Neural cell (in vitro differentiated cells): ENCODE results near the gene COPS7B. TPM values are rescaled to one million over a fixed set of nuclear protein-coding genes. Genes with fewer than 3 reads are reported as not detected.

Source experiments
- H2AFZ ChIP-seq: fragments of 200-600, 300-800 bp; sonication (generic), shearing (Covaris generic); 2 replicates; pipeline ENCODE4 v1.6.0; 2014; ENCODE audit warnings: low read depth, mild to moderate bottlenecking, antibody characterized with exemption, low read length, moderate library complexity
- H3F3A ChIP-seq: fragments of 200-600 bp; shearing (Covaris generic); 2 replicates; pipeline ENCODE4 v1.6.1; 2016; ENCODE audit warnings: mild to moderate bottlenecking, moderate library complexity, mixed read lengths, antibody characterized with exemption, low read length; ENCODE audit not compliant: insufficient read depth, poor library complexity, severe bottlenecking
- H3K27ac ChIP-seq: fragments of 200-600, 300-800 bp; sonication (generic), shearing (Covaris generic); 2 replicates; pipeline ENCODE4 v1.5.1; 2014; ENCODE audit warnings: mild to moderate bottlenecking, low read length, moderate library complexity
- H3K27me3 ChIP-seq: fragments of 300-800, 200-600 bp; sonication (generic), shearing (Covaris generic); 2 replicates; pipeline ENCODE4 v1.6.0; 2014; ENCODE audit warnings: mild to moderate bottlenecking, low read depth, low read length, moderate library complexity; ENCODE audit not compliant: insufficient read depth
- H3K36me3 ChIP-seq: fragments of 300-800, 200-600 bp; sonication (generic), shearing (Covaris generic); 2 replicates; pipeline ENCODE4 v1.5.1; 2014; ENCODE audit warnings: mild to moderate bottlenecking, antibody characterized with exemption, low read length, moderate library complexity; ENCODE audit not compliant: insufficient read depth
- H3K4me2 ChIP-seq: fragments of 300-800, 200-600 bp; sonication (generic), shearing (Covaris generic); 2 replicates; pipeline ENCODE4 v1.6.0; 2014; ENCODE audit warnings: mild to moderate bottlenecking, low read length
- H3K4me3 ChIP-seq: fragments of 300-800, 200-600 bp; sonication (generic), shearing (Covaris generic); 2 replicates; pipeline ENCODE4 v1.5.1; 2014; ENCODE audit warnings: mild to moderate bottlenecking, low read length, moderate library complexity
- H3K79me2 ChIP-seq: fragments of 200-600 bp; shearing (Covaris generic); replicated peaks from 2 replicates; pipeline ENCODE4 v1.6.0; 2014; ENCODE audit warnings: mild to moderate bottlenecking, low read length, moderate library complexity; ENCODE audit not compliant: insufficient read depth
- H3K9ac ChIP-seq: fragments of 300-800, 200-600 bp; sonication (generic), shearing (Covaris generic); 2 replicates; pipeline ENCODE4 v1.6.1; 2016; ENCODE audit warnings: mild to moderate bottlenecking, low read length, mixed read lengths
- H3K9me2 ChIP-seq: fragments of 200-600 bp; shearing (Covaris generic); 2 replicates; pipeline ENCODE4 v1.6.1; 2016; ENCODE audit warnings: mild to moderate bottlenecking, low read length, mixed read lengths; ENCODE audit not compliant: insufficient read depth
- H3K9me3 ChIP-seq: fragments of 200-600, 300-800 bp; sonication (generic), shearing (Covaris generic); 2 replicates; pipeline ENCODE4 v1.6.1; 2016; ENCODE audit warnings: mild to moderate bottlenecking, mixed run types, low read length, moderate library complexity, mixed read lengths
- H4K20me1 ChIP-seq: fragments of 200-600 bp; shearing (Covaris generic); 2 replicates; pipeline ENCODE4 v1.6.1; 2016; ENCODE audit warnings: mild to moderate bottlenecking, mixed run types; ENCODE audit not compliant: insufficient read depth
- CTCF ChIP-seq: fragments of 450-650 bp; IDR thresholded peaks from 2 replicates; pipeline ENCODE4 v1.5.1; 2014; ENCODE audit warnings: antibody characterized with exemption, mild to moderate bottlenecking, moderate library complexity; ENCODE audit not compliant: poor library complexity, severe bottlenecking
- EP300 ChIP-seq: fragments of 450-650 bp; conservative IDR thresholded peaks from 2 replicates; pipeline ENCODE4 v1.6.1; 2014; ENCODE audit warnings: antibody characterized with exemption, mild to moderate bottlenecking, moderate library complexity; ENCODE audit not compliant: poor library complexity, severe bottlenecking
- EZH2 ChIP-seq: fragments of 200-600, 300-800 bp; shearing (Covaris generic), sonication (generic); IDR thresholded peaks from 2 replicates; pipeline ENCODE4 v1.6.1; 2014; ENCODE audit warnings: antibody characterized with exemption, low read length, borderline replicate concordance, mild to moderate bottlenecking; ENCODE audit not compliant: insufficient read depth, poor library complexity, severe bottlenecking
- MXI1 ChIP-seq: fragments of 450-650 bp; conservative IDR thresholded peaks from 2 replicates; pipeline ENCODE4 v1.6.1; 2014; ENCODE audit warnings: antibody characterized with exemption, mild to moderate bottlenecking; ENCODE audit not compliant: poor library complexity, severe bottlenecking
- POLR2AphosphoS5 ChIP-seq: IDR thresholded peaks from 2 replicates; pipeline ENCODE4 v1.6.1; 2012
- RAD21 ChIP-seq: fragments of 450-650 bp; conservative IDR thresholded peaks from 2 replicates; pipeline ENCODE4 v1.6.1; 2014; ENCODE audit warnings: antibody characterized with exemption, mild to moderate bottlenecking, moderate library complexity
- REST ChIP-seq: IDR thresholded peaks from 2 replicates; pipeline ENCODE4 v1.6.1; 2012; ENCODE audit warnings: borderline replicate concordance
- SMC3 ChIP-seq: fragments of 450-650 bp; conservative IDR thresholded peaks from 2 replicates; pipeline ENCODE4 v1.6.1; 2014; ENCODE audit warnings: antibody characterized with exemption, mild to moderate bottlenecking, moderate library complexity; ENCODE audit not compliant: poor library complexity
- TAF1 ChIP-seq: IDR thresholded peaks from 2 replicates; pipeline ENCODE4 v1.6.1; 2012; ENCODE audit warnings: low read depth
- polyA plus RNA-seq: library from polyadenylated mRNA; depleted of rRNA; stranded (reverse); fragments of >200 nt; gene quantifications from 2 replicates; pipeline ENCODE4 v1.2.3, GENCODE V29; 2014

Gene COPS7B
- polyA plus RNA-seq, 1 donor from 2014 or later = 23.8 TPM

GRCh38 chr2:231854616-231855125 is 68.4 kb downstream of the COPS7B start:
- H3K4me2 ChIP-seq = no peak overlapping the region
- TF ChIP-seq RAD21 (no peak), REST (no peak), MXI1 (no peak), EP300 (no peak), TAF1 (no peak), EZH2 (no peak), POLR2AphosphoS5 (no peak), CTCF (no peak), SMC3 (no peak)
- H3K4me3 ChIP-seq = no peak overlapping the region
- H3K27ac ChIP-seq = no peak overlapping the region
- H2AFZ ChIP-seq = no peak overlapping the region
- no peaks in the 10 kb centered on the region for H3K9me2 ChIP-seq
- no peak overlapping the region for H3K9ac ChIP-seq
- H3K79me2 ChIP-seq = no peaks in the 10 kb centered on the region
- no peaks in the 10 kb centered on the region for H3K9me3 ChIP-seq
- no peaks in the 10 kb centered on the region for H3F3A ChIP-seq
- H3K27me3 ChIP-seq = no peaks in the 10 kb centered on the region
- no peaks in the 10 kb centered on the region for H4K20me1 ChIP-seq
- H3K36me3 ChIP-seq = no peaks in the 10 kb centered on the region

GRCh38 chr2:231856959-231857358 is 70.7 kb downstream of the COPS7B start:
- H3K9me3 ChIP-seq = no peaks in the 10 kb centered on the region
- no peak overlapping the region for H3K9ac ChIP-seq
- H3K9me2 ChIP-seq = no peaks in the 10 kb centered on the region
- no peaks in the 10 kb centered on the region for H3K36me3 ChIP-seq
- no peak overlapping the region for H3K4me3 ChIP-seq
- no peaks in the 10 kb centered on the region for H3K27me3 ChIP-seq
- H3K27ac ChIP-seq = no peak overlapping the region
- no peak overlapping the region for H3K4me2 ChIP-seq
- H3F3A ChIP-seq = no peaks in the 10 kb centered on the region
- H4K20me1 ChIP-seq = no peaks in the 10 kb centered on the region
- H3K79me2 ChIP-seq = no peaks in the 10 kb centered on the region
- TF ChIP-seq MXI1 = no peak
- no peak for TF ChIP-seq EP300
- TF ChIP-seq EZH2 = no peak
- TF ChIP-seq SMC3 = no peak
- TF ChIP-seq REST = no peak
- TF ChIP-seq TAF1 = no peak
- TF ChIP-seq POLR2AphosphoS5 = no peak
- no peak for TF ChIP-seq RAD21
- TF ChIP-seq CTCF = no peak
- H2AFZ ChIP-seq = no peak overlapping the region
